Cerebellar cortex (tissue), 1 donor: ENCODE measurements around the gene MUC13.

Experiments
- DNase-seq: peaks from one replicate; pipeline ENCODE4 v3.0.0-alpha.2; 2015; ENCODE audit warnings: low spot score

Gene MUC13

DNA sequence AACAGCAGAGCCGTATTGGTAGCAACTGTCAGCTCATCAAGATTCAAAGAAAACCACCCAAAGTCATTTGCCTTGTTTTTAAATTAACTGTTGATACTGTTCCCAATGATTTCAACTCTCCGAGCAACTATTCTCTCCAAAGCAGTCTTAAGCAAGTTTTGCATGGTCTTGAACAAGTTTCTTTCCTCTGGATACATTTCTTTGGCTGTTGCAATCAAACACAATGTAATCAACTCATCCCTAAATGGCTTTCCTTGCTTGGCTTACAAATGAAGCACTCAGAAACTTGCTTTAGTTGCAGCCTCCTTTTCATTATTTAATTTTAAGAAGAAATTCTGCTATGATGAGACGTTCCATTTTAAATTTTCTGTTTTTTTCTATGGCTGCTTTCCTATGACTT lies 15.5 kb upstream of the MUC13 start:
- DNase-seq, result no peak

DNA sequence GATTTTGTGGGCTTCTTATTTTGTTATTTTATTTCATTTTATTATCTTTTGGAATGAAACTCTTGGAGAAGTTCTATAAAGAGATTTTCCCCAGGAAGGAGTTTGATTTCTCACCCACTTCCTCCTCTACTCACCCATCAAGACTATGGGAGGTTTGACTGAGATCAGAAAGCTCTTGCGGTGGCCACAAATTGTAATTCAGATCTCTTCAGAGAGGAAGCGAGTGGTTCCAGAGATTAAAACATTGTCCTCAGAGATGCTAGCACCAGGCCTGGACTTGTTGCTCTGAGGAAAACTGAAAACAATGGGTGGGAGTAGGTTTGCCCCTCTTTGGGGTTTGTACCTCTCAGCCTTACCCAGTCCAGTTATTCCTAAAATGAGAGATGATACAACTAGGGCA lies 8.1 kb upstream of the MUC13 start:
- DNase-seq, result no peak

DNA sequence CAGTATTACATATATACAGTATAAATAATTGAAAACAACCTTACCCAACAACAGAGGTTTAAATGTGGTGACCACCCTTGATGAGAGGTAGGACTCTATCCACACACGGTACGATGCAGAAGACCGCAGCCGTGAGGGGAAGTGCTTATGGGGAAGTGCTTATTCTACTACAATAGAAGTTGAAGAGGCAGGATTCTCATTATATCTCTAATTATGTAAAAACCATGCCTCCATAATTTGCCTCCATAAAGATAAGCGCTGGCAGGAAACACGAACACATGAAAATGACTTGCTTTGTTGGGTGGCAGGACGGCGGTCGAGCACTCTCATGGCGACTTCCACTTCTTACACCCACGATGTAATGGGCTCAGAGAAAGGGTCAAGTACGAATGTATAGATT lies 7.2 kb upstream of the MUC13 start:
- no peak for DNase-seq

DNA sequence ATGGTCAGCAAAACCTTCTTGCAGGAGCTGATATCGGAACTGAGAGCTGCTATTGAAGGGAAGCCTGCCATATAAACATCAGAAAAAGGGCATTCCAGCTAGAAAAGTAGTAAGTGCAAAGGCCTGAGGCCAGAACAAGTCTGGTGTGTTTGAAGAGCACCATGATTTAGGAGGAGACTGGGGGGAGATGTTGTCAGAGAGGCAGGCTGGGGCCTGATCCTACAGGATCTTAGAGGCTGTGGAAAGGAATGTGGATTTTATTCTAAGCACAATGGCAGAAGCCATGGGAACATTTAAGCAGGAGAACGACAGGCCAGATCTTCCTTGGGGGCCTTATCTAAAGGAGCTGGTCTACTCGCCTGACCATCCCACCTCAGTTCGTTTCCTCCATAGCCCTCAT lies 5.1 kb upstream of the MUC13 start:
- DNase-seq, result no peak

DNA sequence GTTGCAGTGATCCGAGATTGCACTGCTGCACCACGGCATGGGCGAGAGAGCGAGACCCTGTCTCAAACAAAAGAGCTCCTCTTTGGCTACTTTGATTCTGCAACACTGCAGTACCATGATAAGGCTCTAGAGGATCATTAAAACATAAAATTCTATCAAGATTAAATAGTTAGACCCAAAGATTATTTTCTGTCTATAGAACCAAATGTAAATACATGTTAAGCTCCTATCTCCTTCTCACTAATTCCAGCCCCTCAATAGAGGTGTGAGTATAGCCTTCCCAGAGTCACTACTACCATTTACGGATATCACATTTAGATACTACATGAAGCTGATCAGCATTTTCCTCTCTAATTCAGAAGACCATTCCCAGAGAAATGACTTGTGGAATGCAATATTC lies 4.3 kb upstream of the MUC13 start:
- no peak for DNase-seq

DNA sequence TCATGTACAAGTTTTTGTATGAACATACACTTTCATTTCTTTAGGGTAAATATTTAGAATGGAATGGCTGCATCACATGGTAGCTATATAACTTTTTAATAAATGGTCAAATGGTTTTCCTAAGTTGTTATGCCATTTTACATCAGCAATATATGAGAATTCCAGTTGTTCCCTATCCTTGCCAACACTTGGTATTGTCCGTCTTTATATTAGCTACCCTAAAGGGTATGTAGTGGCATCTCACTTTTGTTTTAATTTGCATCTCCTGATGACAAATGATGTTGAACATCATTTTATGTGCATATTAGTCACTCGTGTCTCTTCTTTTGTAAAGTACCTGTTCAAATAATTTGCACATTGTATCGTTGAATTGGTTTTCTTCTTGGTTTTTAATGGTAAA lies 2.5 kb upstream of the MUC13 start:
- no peak for DNase-seq

DNA sequence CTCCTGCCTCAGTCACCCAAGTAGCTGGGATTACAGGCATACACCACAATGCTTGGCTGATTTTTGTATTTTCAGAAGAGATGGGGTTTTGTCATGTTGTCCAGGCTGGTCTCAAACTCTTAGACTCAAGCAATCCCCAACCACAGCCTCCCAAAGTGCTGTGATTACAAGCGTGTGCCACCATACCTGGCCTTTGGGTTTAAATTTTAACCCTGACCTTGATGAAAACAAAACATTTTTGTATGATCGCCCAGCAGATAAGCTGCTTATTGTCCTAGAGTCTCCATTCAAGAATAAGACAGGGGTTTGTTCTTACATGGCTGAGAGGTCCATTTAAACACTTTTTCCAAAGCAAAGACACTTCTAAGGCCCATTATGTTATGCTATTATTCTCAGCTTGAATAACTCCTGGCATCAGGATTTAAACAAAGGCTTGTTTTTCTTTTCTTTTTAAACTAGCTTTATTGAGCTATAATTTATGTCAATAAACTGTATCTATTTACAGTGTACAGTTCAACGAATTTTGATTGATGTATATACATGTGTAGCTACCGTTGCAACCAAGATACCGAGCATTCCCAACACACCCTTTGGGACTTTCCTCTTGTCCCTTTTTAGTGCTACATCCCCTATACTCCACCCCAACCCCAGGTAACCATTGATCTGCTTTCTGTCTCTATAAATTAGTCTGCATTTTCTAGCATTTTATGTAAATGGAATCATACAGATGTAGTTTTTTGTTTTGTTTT lies 1.4 kb upstream of the MUC13 start:
- DNase-seq, result no peak

DNA sequence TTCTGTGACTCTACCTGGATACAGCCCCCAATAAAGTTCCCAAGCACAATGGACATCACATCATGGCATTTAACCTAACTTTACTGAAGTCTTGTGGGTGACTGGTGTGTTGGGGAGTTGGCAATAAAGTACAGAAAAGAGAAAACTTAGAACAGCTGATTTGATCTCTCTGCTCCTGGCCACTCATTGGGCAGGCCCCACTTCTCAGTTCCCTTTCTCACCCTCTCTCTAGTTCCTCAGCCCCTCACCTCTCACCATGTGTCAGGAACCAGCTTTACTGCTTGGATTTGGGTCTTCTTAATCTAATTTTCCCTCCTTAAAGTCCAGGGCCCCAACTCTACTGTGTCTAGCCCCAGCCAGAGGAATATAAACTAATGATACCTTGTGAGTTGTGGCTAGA lies 713 bp upstream of the MUC13 start:
- DNase-seq, result no peak

DNA sequence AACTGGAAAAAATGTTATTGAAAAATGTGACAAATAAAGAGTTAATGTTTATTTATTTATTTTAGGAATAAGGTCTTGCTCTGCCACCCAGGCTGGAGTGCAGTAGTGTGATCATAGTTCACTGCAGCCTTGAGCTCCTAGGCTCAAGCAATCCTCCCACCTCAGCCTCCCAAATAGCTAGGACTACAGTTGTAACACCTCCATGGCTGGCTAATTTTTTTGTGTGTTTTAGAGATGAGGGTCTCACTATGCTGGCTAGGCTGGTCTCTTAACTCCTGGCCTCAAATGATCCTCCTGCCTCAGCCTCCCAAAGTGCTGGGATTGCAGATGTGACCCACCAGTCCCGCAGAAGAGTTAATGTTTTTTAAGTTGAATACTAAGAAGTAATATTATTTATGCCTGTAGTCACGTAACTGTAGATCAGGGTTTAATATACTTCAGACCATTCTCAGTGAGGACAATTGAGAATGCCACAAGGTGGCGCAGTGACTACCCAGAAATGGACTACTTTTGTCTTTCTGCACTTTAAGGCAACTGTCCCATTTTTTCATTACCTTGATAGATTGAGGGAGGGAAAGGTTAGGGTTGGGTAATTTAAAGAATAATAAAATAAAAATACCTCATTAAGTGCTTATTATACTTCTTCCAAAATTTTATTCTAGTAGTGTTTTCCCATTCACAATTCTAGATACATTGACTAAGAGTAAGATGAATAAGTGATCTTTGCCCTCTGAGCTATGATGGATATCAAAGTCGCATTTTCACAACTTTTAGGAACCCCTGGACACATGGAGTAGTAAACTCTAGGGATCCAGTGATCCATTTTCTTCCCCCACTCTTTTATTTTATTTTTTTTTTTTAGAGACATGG lies 6.0 kb downstream of the MUC13 start:
- DNase-seq, result peak; percentile 45

DNA sequence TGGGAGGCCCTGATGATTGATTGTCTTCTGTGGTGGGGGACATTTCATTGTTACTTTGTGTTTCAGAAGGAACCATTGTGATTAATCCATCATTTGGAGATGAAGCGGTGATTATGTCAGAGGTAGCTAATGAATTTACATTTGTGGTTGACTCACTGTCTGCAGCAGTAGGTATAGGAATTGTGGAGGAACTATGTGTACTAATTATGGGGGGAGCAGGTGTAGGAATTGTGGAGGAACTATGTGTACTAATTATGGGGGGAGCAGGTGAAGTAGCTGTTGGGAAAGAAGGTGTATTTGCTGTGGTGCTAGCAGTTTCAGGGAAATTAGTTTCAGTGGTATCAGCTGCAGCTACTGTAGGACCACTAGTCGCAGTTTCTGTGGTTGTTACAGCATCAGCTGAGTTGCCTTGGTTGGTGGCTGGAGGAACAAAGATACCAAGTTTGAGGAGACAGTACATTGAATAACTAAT lies 6.9 kb downstream of the MUC13 start:
- DNase-seq, result no peak

DNA sequence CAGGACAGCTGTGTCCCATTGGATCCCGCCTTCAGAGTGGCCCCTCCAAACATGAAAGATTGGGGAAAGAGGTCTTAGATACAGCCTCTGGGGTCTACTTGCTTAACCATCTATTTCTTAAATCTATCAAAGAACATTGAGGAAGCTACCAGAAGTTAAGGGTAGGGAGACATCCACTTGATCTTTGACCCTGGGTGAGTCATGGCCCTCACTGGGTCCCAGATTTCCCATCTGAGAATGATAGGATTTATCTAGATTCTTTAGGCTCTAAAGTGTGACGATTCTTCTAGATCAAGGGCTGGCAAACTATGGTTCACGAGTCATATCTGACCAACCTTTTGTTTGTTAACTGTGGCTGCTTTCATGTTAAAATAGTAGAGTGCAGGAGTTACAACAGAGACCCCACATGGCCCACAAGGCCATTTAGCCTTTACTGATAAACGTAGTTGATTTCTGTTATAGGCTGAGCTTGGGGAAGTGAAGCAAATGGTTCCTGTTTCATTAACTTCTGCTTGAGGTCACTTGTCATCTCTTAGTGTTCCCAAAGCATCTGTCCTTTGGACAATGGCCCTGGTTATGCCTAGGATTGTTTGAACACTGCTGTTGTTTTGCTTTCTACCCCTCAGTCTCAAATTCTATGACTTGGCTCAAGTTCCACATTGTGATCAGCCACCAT lies 8.0 kb downstream of the MUC13 start:
- no peak for DNase-seq

DNA sequence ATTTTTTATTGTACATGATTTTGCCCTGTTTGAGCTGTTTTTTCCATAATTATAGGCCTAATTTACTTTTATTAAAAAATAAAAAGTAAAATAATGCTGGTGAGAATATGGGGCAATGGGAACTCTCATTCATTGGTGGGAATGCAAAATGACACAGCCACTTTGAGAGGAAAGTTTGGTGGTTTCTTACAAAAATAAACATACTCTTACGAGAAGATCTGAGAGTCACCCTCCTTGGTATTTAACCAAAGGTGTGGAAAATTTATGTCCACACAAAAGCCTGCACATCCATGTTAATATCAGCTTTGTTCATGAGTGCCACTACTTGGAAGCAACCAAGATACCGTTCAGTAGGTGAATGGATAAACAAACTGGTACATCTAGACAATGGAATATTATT lies 9.8 kb downstream of the MUC13 start:
- no peak for DNase-seq

DNA sequence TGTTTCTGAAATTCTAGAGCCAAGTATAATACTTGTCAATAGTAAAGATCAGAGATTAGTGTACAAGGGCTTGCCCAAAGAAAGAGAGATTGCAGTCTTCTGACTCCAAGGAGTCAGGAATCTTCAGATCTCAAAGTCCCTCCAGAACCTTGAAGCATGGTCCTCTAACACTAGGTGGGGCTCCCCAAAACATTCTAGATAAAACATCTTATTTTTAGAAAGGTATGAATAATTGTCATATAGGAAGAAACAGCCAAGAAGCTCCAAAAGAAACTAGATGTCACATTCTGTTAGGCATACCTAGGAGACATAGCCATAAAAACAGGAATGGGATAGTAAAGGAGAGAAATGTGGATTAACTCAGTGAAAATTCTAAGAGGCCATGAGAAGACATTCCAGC lies 10.7 kb downstream of the MUC13 start:
- no peak for DNase-seq

DNA sequence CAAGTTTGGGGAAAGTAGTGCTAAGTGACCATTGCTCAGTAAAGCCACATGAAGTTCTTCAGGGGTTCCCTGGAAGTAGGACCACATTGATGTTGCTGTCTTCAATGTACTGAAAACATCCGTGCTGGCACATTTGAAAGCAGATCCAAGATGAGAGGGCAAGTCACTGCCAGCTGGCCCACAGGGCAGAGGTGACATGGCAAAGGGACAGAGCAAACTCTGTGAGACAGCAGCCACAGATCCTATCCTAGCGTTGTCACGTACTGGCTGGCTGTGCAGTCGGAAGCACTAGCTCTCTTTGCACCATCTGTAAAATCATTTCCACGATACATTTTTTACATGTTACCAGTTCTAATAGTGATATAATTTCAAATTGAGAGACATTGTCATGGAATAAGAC lies 13.8 kb downstream of the MUC13 start:
- DNase-seq, result peak; percentile 8

DNA sequence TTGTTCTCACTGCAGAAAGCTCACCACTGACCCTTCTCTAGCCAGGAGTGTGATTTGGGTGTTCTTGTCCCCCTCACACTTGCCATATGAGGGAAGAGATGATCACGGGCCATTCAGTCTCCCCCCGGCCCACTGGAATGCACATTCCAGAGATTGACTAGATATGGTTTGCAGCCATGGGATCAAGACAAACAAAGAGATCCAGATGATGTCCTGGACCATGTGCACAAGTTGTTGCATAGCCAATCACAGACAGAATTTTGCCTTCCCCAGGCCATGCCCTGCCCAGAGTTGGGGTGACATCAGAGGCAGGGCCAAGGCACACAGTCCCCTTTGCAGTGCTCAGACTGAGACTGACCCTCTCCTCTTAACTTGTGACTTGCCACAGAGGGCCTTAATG lies 14.8 kb downstream of the MUC13 start:
- no peak for DNase-seq

DNA sequence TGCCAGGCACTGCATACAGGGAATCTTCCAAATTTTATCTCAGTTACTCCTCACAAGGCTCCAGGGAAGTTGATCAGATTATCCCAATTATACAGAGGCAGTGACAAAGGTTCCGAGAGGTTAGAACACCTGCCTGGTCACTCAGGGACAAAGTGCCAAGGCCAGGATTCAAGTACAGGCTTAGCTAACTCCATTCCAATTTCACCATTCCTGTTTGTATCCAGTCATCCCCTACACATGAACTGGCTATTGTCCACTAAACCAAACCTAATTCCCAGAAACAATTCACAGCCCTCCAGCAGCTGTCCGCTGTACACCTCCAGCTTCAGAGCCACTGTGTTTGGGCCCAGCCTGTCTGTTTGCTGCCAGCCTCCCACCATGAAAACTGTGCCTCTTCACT lies 16.0 kb downstream of the MUC13 start:
- DNase-seq, result no peak

DNA sequence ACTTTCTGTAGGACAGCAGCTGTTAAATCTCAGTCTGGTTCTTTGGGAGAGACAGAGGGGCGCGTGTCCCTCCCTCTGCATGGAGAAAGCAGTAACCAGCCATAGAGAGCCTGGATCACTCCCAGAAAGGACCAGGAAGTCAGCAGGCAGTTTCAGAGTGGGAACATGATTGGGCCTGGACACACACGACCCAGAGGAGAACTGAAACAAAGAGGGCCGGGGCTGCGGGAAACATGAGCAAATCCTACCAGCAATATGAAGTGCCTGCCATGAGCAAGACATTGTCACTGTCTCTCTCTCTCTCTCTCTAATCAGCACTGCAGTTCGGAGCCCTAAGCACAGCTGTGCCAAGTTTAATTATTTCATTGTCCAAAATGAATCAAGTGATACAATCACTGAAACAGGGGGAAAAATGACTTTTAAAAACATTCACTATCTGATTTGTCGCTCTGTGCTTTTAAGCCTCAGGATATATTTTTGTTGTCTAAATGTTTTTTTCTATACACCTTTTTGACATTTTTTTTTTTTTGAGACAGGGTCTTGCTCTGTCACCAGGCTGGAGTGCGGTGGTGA lies 17.6 kb downstream of the MUC13 start:
- no peak for DNase-seq

DNA sequence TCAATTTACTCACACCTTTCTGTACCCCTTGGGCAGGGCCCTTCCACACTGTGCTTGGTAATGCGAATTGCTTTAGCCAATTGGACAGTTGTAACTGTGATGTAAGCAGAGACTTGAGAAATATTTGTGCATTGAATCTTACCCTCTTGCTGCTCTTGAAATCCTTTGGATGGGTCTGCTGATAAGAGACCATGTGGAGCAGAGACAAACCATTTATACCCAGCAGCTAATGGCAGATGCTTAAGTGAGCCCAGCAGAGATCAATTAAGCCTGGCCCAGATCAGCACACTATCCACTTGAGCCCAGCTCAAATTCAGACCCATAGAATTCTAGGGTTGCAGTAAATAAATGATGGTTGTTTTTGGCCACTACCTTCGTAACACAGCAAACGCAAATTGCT lies 19.3 kb downstream of the MUC13 start:
- DNase-seq, result no peak

DNA sequence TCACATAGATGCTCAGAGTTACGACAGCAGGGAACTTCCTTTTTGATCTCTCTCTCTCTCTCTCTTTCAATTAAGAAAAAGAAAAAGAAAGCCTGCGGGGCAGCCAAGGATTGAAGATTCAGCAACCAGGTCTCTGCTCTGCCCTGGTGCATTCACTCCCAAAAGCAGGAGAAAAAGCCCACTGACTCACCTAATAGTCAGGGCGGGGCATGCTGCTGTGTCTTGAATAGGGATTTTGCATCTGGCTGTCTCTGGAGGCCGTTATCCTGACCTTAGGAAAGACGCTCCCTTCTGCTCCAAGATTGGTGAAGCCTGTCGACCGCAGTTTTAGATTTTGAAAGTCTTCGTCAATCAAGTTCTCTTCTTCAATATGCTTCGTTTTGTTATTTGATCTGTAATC lies 26.6 kb downstream of the MUC13 start:
- no peak for DNase-seq

DNA sequence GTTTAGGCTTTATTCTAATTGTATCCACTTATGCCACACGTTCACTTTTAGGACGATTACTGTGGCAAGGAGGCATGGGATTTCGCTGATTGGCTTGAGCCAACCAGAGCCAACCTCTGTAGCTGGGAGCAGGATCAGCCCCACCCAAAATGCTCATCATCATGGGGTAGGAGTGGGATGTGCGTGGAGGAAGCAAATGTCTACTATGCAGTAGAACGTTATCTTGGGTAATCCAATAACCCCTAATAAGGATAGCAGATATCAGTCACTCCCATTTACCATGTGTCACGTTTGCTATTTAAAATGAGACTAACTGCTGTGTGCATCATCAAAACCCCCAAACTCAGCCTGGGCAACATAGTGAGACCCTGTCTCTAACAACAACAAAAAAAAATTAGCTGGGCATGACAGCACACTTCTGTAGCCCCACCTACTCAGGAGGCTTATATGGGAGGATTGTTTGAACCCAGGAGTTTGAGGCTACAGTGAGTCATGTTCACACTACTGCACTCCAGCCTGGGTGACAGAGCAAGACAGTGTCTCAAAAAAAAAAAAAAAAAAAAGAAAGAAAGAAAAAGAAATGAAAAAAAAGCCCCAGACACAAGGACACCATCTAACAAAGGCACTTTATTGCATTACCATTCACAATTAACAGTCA lies 29.6 kb downstream of the MUC13 start:
- no peak for DNase-seq

DNA sequence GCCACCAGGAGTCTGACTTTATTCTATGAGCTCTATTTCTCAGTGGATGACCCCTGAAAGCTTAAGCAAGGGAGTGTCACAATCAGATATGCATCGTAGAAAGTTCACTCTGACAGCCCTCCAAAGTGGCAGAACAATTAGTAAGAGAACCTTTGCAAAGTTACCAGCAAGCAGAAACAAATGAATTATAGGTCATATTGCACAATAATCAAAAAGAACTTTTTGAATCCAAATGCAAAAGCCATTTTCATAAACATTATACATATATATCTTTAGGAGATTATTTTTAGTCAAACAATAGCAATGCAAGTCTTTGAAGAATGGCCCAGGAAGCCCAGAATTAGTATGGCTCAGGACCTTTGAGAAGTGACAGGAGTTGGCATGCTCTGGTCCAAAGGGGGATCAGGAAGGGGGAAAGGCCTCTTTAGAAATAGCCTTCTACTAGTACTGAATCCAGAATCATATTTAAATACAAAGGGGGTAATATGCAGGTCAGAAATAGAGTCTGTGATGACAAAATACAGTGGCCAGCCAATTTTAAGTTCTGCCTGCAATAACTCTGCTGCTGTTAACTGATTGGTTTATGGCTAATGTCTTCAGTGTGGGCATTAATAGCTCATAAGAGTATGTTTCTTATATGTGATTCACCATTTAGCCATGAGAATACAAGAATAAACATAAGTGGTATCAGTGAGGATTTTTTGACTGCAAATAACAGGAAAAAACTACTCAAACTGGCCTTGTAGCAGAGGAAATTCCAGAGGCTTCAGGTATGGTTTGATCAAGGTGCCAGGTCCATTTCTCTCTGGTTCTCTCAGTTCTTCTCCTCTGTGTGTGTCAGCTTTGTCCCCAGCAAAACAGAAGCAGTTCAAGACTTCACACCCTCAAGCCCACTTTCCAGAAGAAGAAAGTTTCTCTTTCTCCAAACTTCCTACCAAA lies 30.4 kb downstream of the MUC13 start:
- no peak for DNase-seq
